CD4-positive, alpha-beta T cell (primary cell): ENCODE data around the gene SNX20. TPM values are rescaled to one million over a fixed set of nuclear protein-coding genes. Genes with fewer than 3 reads are reported as not detected.

Experiments
- ATAC-seq: fragments of 200-7000 bp; cut with Tn5 transposase; one replicate; pipeline ENCODE4 v1.10.0; 2022; ENCODE audit warnings: mild to moderate bottlenecking; ENCODE audit not compliant: poor library complexity
- CTCF ChIA-PET: fragments of 350-600 bp; sonication (Branson Sonifier 250); formaldehyde crosslinking; loops from one replicate; lab custom pipeline; 2021; ENCODE audit warnings: antibody characterized with exemption, inconsistent platforms; lab: Charles Lee
- POLR2A ChIA-PET: fragments of 350-600 bp; sonication (Branson Sonifier 250); formaldehyde crosslinking; loops from one replicate; lab custom pipeline; 2021; ENCODE audit warnings: antibody characterized with exemption, inconsistent platforms; lab: Charles Lee
- DNase-seq, 14 experiments: peaks; one replicate each; pipeline ENCODE4 v3.0.0-alpha.2; 2013 to 2020; ENCODE audit warnings: mixed read lengths in 2 of 14
- H3K27ac ChIP-seq, 2 donors: one replicate each; pipeline versions ENCODE4 v1.5.1 to v1.7.0; 2013; ENCODE audit warnings: low read length in 2 of 2, low read depth in 1 of 2, mild to moderate bottlenecking in 1 of 2
- H3K27me3 ChIP-seq, 2 experiments: 1 replicate in 1 of 2; 2 replicates in 1 of 2; pipeline versions ENCODE4 v1.6.1 to v1.7.0; 2013; ENCODE audit warnings: low read length in 2 of 2, control low read depth in 1 of 2, mild to moderate bottlenecking in 1 of 2, moderate library complexity in 1 of 2; ENCODE audit not compliant: insufficient read depth in 2 of 2, control insufficient read depth in 1 of 2
- H3K36me3 ChIP-seq: one replicate; pipeline ENCODE4 v1.6.1; 2013; ENCODE audit warnings: low read length, control low read depth; ENCODE audit not compliant: insufficient read depth
- H3K4me1 ChIP-seq: one replicate; pipeline ENCODE4 v1.6.1; 2013; ENCODE audit warnings: low read length, control low read depth; ENCODE audit not compliant: insufficient read depth
- H3K4me3 ChIP-seq: one replicate; pipeline ENCODE4 v1.5.1; 2013; ENCODE audit warnings: mild to moderate bottlenecking, low read length, moderate library complexity
- H3K9me3 ChIP-seq, 2 experiments: 1 replicate in 1 of 2; 2 replicates in 1 of 2; pipeline versions ENCODE4 v1.6.1 to v1.7.0; 2013; ENCODE audit warnings: low read length in 2 of 2, mild to moderate bottlenecking in 2 of 2, control low read depth in 1 of 2, moderate library complexity in 1 of 2; ENCODE audit not compliant: control insufficient read depth in 1 of 2, insufficient read depth in 1 of 2
- H3K27ac Mint-ChIP-seq: one replicate; pipeline ENCODE4 v1.8.0; 2020; ENCODE audit warnings: mixed read lengths
- H3K27me3 Mint-ChIP-seq: one replicate; pipeline ENCODE4 v1.8.0; 2021; ENCODE audit warnings: mixed read lengths
- H3K36me3 Mint-ChIP-seq: one replicate; pipeline ENCODE4 v1.8.0; 2021; ENCODE audit warnings: low read depth, mixed read lengths
- H3K4me1 Mint-ChIP-seq: one replicate; pipeline ENCODE4 v1.8.0; 2021; ENCODE audit warnings: low read depth, mixed read lengths
- H3K4me3 Mint-ChIP-seq: one replicate; pipeline ENCODE4 v1.8.0; 2020; ENCODE audit warnings: mild to moderate bottlenecking, mixed read lengths
- H3K9me3 Mint-ChIP-seq: one replicate; pipeline ENCODE4 v1.8.0; 2020; ENCODE audit warnings: mixed read lengths
- intact Hi-C, 2 experiments: fragments of 100-400 bp; cut with DNase I in 1 of 2; cut with micrococcal nuclease in 1 of 2; formaldehyde crosslinking; loops; one replicate each; pipeline versions ENCODE4 v1.15.1 to v1.9.0; 2023 to 2025; cut with DNase I, micrococcal nuclease
- total RNA-seq, 174 experiments: library from RNA in 2 of 174; stranded (reverse) in 2 of 174; gene quantifications; one replicate each; pipeline ENCODE4 v1.2.3 and lab custom pipeline; 2021 to 2026
- TF ChIP-seq, protein P1 (sequence below): fragments of 200-600 bp; IDR thresholded peaks from one replicate; pipeline ENCODE4 v1.8.0; 2022; ENCODE audit warnings: antibody characterized with exemption, mild to moderate bottlenecking

SNX20 gene
- total RNA-seq, 2 experiments from 2014 or later, result 26.6 TPM

DNA sequence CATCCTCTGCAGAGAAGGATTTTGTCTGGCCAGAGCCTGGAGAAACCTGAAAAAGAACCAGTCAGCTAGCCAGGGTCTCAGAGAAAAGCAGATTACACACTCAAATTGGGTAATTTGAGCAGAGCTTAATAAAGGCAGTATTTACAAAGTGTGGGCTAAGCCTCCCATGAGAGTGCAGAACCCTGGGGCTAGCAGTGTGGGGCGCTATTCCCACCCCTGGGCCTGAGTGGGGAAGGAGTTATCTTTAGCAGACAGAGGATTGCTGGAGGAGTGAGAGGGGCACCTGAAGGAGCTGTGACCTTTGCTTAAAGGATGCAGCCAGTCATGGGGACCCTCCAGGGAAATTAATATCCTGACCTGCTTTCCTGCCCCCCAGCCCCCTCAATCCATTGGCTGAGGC, 46.2 kb downstream of the SNX20 start:
- Histone ChIP-seq H3K4me3 (no peak overlapping the region), H3K9me3 (no peaks in the 10 kb centered on the region), H3K27ac (no peak overlapping the region), H3K27me3 (no peaks in the 10 kb centered on the region), H3K4me1 (peaks cover 9% of the 10 kb centered on the region), H3K36me3 (no peaks in the 10 kb centered on the region)
- H3K36me3 Mint-ChIP-seq, result peaks cover 30% of the 10 kb centered on the region
- TF ChIP-seq, protein P1, sequence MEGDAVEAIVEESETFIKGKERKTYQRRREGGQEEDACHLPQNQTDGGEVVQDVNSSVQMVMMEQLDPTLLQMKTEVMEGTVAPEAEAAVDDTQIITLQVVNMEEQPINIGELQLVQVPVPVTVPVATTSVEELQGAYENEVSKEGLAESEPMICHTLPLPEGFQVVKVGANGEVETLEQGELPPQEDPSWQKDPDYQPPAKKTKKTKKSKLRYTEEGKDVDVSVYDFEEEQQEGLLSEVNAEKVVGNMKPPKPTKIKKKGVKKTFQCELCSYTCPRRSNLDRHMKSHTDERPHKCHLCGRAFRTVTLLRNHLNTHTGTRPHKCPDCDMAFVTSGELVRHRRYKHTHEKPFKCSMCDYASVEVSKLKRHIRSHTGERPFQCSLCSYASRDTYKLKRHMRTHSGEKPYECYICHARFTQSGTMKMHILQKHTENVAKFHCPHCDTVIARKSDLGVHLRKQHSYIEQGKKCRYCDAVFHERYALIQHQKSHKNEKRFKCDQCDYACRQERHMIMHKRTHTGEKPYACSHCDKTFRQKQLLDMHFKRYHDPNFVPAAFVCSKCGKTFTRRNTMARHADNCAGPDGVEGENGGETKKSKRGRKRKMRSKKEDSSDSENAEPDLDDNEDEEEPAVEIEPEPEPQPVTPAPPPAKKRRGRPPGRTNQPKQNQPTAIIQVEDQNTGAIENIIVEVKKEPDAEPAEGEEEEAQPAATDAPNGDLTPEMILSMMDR, result no peak
- ChIA-PET CTCF (interaction anchor here (1.2 kb wide), 1 partner anchor 10 kb away, joined by 4 read pairs; no protein-coding TSS in a partner anchor), POLR2A (no interaction called here)
- no peaks in the 10 kb centered on the region for H3K9me3 Mint-ChIP-seq
- no peak overlapping the region for H3K4me3 Mint-ChIP-seq
- ATAC-seq (no peak), DNase-seq (no peak)
- H3K4me1 Mint-ChIP-seq, result peaks cover 4% of the 10 kb centered on the region
- H3K27ac Mint-ChIP-seq, result no peak overlapping the region
- H3K27me3 Mint-ChIP-seq, result no peaks in the 10 kb centered on the region
- intact Hi-C loops, result no loop called here

DNA sequence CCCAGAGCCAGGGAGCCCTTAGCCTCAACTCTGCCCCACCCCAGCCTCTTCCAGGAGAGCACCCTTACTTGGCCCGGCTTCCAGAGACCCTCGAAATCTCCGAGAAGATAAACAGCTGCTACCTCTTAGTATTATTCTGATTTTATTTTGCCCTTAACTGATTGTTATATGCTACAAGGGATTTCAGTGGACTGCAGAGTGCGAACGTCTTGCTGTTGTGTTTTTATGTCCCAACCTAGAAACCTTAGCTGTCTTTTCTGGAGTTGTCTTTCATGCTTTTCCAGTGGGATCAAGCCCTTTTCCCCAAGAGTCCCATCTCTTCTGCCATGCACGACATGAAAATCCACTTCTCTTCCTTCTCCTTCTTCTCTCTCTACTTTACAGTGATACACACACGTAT, 47.0 kb downstream of the SNX20 start:
- DNase-seq, result no peak
- Histone ChIP-seq H3K36me3 (no peaks in the 10 kb centered on the region), H3K9me3 (no peaks in the 10 kb centered on the region), H3K27ac (no peak overlapping the region), H3K4me1 (peaks cover 9% of the 10 kb centered on the region), H3K4me3 (no peak overlapping the region), H3K27me3 (no peaks in the 10 kb centered on the region)
- no peaks in the 10 kb centered on the region for H3K27me3 Mint-ChIP-seq
- H3K4me3 Mint-ChIP-seq, result no peak overlapping the region
- ATAC-seq, result no peak
- ChIA-PET POLR2A (no interaction called here), CTCF (interaction anchor here (1.1 kb wide), 1 partner anchor 31 kb away, joined by 3 read pairs; no protein-coding TSS in a partner anchor)
- H3K36me3 Mint-ChIP-seq, result peaks cover 31% of the 10 kb centered on the region
- peaks cover 4% of the 10 kb centered on the region for H3K4me1 Mint-ChIP-seq
- TF ChIP-seq, protein P1, result no peak
- no peak overlapping the region for H3K27ac Mint-ChIP-seq
- intact Hi-C loops, result no loop called here
- no peaks in the 10 kb centered on the region for H3K9me3 Mint-ChIP-seq

DNA sequence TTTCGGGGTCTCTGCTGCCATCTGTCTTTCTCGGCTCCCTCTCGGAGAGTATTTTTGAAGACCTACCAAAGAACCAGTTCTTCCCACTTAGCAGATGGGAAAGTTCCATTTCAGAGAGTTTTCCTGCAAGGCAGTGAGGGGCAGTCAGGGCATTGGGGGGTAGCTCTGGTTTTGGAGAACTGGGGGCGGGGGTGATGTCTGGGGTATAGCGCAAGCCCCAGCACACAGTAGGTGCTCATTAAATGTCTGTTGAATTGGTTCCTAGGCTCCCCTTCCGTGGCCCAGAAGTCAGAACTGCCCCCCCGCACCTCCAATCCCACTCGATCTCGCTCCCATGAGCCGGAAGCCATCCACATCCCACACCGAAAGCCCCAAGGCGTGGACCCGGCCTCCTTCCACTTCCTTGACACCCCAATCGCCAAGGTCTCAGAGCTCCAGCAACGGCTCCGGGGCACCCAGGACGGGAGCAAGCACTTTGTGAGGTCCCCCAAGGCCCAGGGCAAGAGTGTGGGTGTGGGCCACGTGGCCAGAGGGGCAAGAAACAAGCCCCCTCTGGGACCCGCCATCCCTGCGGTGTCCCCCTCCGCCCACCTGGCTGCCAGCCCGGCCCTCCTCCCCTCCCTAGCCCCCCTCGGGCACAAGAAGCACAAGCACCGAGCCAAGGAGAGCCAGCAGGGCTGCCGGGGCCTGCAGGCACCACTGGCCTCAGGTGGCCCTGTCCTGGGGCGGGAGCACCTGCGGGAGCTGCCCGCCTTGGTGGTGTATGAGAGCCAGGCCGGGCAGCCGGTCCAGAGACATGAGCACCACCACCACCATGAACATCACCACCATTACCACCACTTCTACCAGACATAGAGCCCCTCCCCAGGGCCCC, 47.9 kb downstream of the SNX20 start:
- DNase-seq, result no peak
- Histone ChIP-seq H3K36me3 (no peaks in the 10 kb centered on the region), H3K9me3 (no peaks in the 10 kb centered on the region), H3K4me1 (peaks cover 9% of the 10 kb centered on the region), H3K4me3 (no peak overlapping the region), H3K27me3 (no peaks in the 10 kb centered on the region), H3K27ac (no peak overlapping the region)
- H3K36me3 Mint-ChIP-seq, result peaks cover 31% of the 10 kb centered on the region
- H3K27ac Mint-ChIP-seq, result no peak overlapping the region
- no peaks in the 10 kb centered on the region for H3K9me3 Mint-ChIP-seq
- H3K4me1 Mint-ChIP-seq, result peaks cover 4% of the 10 kb centered on the region
- intact Hi-C loops, result no loop called here
- ChIA-PET POLR2A (no interaction called here), CTCF (no interaction called here)
- TF ChIP-seq, protein P1, result no peak
- no peak for ATAC-seq
- no peak overlapping the region for H3K4me3 Mint-ChIP-seq
- no peaks in the 10 kb centered on the region for H3K27me3 Mint-ChIP-seq
